Glutamatergic neuron (in vitro differentiated cells): Measurements from ENCODE around the gene PSMB11. TPM values are rescaled to one million over a fixed set of nuclear protein-coding genes. Genes with fewer than 3 reads are reported as not detected.

Source experiments
- DNase-seq: peaks from one replicate; pipeline ENCODE4 v3.0.0; 2022
- H3K27ac Mint-ChIP-seq: one replicate; pipeline ENCODE4 v1.8.0; 2020; ENCODE audit warnings: mild to moderate bottlenecking, mixed read lengths, inconsistent platforms; ENCODE audit not compliant: unreplicated experiment
- H3K27me3 Mint-ChIP-seq: one replicate; pipeline ENCODE4 v1.8.0; 2020; ENCODE audit warnings: mild to moderate bottlenecking, moderate library complexity, mixed read lengths, inconsistent platforms; ENCODE audit not compliant: unreplicated experiment
- H3K36me3 Mint-ChIP-seq: one replicate; pipeline ENCODE4 v1.8.0; 2020; ENCODE audit warnings: mild to moderate bottlenecking, mixed read lengths, inconsistent platforms; ENCODE audit not compliant: unreplicated experiment
- H3K4me1 Mint-ChIP-seq: one replicate; pipeline ENCODE4 v1.8.0; 2020; ENCODE audit warnings: mild to moderate bottlenecking, low read depth, mixed read lengths, inconsistent platforms; ENCODE audit not compliant: unreplicated experiment
- H3K4me3 Mint-ChIP-seq: one replicate; pipeline ENCODE4 v1.8.0; 2020; ENCODE audit warnings: mild to moderate bottlenecking, mixed read lengths, inconsistent platforms; ENCODE audit not compliant: unreplicated experiment
- H3K9me3 Mint-ChIP-seq: one replicate; pipeline ENCODE4 v1.8.0; 2020; ENCODE audit warnings: mild to moderate bottlenecking, moderate library complexity, mixed read lengths, inconsistent platforms; ENCODE audit not compliant: unreplicated experiment
- total RNA-seq: library from RNA; stranded (reverse); fragmentation: NEBNext Ultra II Directional; extraction: Animal tissue kit (Norgen Biotek cat#: 25700); gene quantifications from one replicate; pipeline ENCODE4 v1.2.1, GENCODE V29; 2021; ENCODE audit not compliant: unreplicated experiment
- TF ChIP-seq, protein P1 (sequence below): fragments of 200-600 bp; sonication (generic); IDR thresholded peaks from one replicate; pipeline ENCODE4 v1.5.0; 2021; ENCODE audit not compliant: partially characterized antibody, unreplicated experiment

Gene PSMB11
- total RNA-seq, 1 donor from 2014 or later = not detected

DNA sequence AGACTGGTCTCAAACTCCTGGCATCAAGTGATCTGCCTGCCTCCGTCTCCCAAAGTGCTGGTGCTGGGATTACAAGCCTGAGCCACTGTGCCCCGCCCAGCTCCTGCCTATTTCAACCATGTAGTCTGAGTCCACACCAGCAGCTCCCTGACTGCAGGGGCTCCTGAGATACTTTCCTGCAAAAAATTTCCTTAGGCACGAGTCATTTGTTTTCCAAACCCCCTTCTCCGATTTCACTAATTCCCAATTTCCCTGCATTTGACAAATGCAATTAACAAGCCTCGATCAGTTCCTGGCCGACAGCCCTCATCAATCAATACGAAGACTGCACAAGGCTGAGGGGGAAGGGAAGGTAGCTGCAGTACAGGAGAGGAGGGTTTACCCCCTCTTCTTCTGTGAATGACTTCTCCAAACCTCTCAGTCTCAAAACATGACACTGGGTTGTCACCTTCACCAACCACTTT is 17.4 kb upstream of the PSMB11 start:
- H3K27ac Mint-ChIP-seq = peak overlapping the region; percentile 100
- H3K9me3 Mint-ChIP-seq = peaks cover 22% of the 10 kb centered on the region
- peak overlapping the region; percentile 84 for H3K4me3 Mint-ChIP-seq
- peak; percentile 56 for DNase-seq
- H3K27me3 Mint-ChIP-seq = peaks cover 7% of the 10 kb centered on the region
- peaks cover 61% of the 10 kb centered on the region for H3K4me1 Mint-ChIP-seq
- no peaks in the 10 kb centered on the region for H3K36me3 Mint-ChIP-seq
- TF ChIP-seq, protein P1, sequence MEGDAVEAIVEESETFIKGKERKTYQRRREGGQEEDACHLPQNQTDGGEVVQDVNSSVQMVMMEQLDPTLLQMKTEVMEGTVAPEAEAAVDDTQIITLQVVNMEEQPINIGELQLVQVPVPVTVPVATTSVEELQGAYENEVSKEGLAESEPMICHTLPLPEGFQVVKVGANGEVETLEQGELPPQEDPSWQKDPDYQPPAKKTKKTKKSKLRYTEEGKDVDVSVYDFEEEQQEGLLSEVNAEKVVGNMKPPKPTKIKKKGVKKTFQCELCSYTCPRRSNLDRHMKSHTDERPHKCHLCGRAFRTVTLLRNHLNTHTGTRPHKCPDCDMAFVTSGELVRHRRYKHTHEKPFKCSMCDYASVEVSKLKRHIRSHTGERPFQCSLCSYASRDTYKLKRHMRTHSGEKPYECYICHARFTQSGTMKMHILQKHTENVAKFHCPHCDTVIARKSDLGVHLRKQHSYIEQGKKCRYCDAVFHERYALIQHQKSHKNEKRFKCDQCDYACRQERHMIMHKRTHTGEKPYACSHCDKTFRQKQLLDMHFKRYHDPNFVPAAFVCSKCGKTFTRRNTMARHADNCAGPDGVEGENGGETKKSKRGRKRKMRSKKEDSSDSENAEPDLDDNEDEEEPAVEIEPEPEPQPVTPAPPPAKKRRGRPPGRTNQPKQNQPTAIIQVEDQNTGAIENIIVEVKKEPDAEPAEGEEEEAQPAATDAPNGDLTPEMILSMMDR = no peak

DNA sequence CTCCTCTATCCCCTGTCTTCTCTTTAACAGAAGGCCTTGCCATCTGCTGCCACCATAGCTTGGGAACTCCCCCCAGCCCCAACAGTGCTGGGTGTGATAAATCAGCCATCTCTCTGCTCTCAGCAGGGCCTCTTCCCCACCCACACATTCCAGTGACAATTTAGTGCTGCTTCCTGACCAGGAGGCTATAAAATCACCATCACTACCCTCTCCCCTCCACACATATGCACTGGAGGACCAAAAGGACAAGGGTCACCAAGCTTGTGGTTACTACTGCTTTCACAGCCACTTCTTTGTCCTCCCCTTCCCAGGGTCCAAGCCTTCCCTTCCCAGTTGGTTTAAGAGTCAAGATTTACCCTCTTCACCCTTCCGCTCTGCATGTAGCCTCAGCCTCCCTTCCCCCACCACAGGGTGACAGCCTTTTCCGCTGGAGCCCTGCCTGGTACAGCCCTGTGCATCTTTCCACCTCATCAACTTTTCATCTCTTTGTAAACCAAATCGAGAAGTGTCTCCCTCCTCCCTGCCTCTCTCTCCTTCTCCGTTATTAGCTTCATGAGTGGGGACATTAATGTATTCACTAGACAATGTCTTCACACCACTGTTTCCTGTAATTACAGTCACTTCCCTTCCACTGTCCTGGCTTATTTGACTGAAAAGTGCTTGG is 16.7 kb upstream of the PSMB11 start:
- no peaks in the 10 kb centered on the region for H3K36me3 Mint-ChIP-seq
- H3K27me3 Mint-ChIP-seq = peaks cover 7% of the 10 kb centered on the region
- TF ChIP-seq, protein P1 = no peak
- DNase-seq = peak; percentile 43
- H3K9me3 Mint-ChIP-seq = peaks cover 22% of the 10 kb centered on the region
- H3K27ac Mint-ChIP-seq = peak overlapping the region; percentile 100
- peak overlapping the region; percentile 84 for H3K4me3 Mint-ChIP-seq
- H3K4me1 Mint-ChIP-seq = peaks cover 61% of the 10 kb centered on the region

DNA sequence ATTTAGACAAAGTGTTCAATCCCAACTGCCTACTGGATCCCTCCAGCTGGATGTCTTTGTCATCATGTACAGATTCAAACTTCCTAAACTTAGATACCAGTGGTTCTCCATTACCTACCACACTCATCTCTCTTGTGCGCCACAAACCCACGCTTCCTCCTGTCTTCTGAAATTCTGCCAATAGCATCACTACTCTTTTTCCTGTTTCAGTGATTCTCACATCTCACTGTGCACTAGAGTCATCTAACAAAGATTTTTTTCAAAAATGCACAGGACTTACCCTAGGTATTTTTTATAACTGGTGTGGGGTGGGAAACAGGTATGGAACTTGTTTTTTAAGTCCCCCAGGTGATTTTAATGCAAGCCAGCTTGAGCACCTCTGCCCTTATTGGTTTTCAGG is 13.2 kb upstream of the PSMB11 start:
- H3K4me1 Mint-ChIP-seq = peaks cover 40% of the 10 kb centered on the region
- peak overlapping the region; percentile 9 for H3K4me3 Mint-ChIP-seq
- peaks cover 7% of the 10 kb centered on the region for H3K27me3 Mint-ChIP-seq
- no peak for DNase-seq
- TF ChIP-seq, protein P1 = no peak
- H3K9me3 Mint-ChIP-seq = peaks cover 22% of the 10 kb centered on the region
- peaks cover 7% of the 10 kb centered on the region for H3K36me3 Mint-ChIP-seq
- H3K27ac Mint-ChIP-seq = peak overlapping the region; percentile 60

DNA sequence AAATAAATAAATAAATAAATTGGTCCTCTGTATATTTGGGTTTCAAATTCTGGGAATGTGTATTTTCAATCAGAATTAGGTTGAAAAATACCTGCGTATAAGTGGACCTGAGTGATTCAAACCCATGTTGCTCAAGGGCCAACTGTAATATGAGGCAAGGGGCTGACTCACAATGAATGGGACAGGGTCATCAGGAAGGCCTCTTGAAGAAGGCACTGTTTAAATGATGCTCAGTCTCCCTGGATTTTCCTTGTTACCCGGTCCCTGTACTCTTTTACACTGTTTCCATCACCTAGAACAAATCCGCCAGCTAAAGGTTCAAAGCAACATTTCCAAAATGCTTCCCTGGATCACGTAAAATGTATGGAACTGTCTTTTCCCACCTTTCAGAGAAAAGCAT is 11.1 kb upstream of the PSMB11 start:
- Mint-ChIP-seq H3K36me3 (peaks cover 7% of the 10 kb centered on the region), H3K27ac (no peak overlapping the region), H3K4me1 (peaks cover 26% of the 10 kb centered on the region), H3K27me3 (no peaks in the 10 kb centered on the region), H3K9me3 (peaks cover 7% of the 10 kb centered on the region), H3K4me3 (no peak overlapping the region)
- no peak for DNase-seq
- TF ChIP-seq, protein P1 = no peak

DNA sequence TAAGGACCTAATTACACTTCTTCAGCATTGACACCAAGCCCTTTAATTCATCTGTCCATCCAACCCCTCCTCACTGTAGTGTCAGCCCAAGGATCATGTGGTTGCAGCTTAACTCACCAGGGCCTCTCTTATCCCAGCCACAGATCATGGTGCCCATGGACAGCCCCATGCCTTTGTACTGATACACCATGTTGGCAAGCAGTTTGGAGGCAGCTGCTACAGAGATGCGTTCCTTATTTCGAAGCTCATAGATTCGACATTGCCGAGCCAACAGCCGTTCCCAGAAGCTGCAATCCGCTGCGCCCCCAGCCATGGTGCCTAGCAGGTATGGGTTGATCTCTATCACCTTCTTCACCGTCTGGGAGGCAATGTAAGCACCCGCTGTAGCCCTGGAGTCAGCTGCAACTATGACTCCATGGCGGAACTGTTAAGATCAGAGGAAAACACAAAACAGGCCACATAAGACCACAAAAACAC is 8.7 kb upstream of the PSMB11 start:
- TF ChIP-seq, protein P1 = no peak
- Mint-ChIP-seq H3K9me3 (peaks cover 7% of the 10 kb centered on the region), H3K27me3 (no peaks in the 10 kb centered on the region), H3K4me3 (peak overlapping the region; percentile 88), H3K36me3 (peaks cover 7% of the 10 kb centered on the region), H3K4me1 (peaks cover 20% of the 10 kb centered on the region), H3K27ac (peak overlapping the region; percentile 98)
- DNase-seq = no peak
